ENCODE results near the gene CTSE. TPM values are rescaled to one million over a fixed set of nuclear protein-coding genes. Genes with fewer than 3 reads are reported as not detected.
"Not testable (repeated sequence)": the region's sequence is repeated elsewhere in the genome, so short reads cannot be mapped to it uniquely, and the experiment has no call there.

The CTSE gene
- total and polyA plus RNA-seq, 5 donors from 2014 or later = not detected

DNA sequence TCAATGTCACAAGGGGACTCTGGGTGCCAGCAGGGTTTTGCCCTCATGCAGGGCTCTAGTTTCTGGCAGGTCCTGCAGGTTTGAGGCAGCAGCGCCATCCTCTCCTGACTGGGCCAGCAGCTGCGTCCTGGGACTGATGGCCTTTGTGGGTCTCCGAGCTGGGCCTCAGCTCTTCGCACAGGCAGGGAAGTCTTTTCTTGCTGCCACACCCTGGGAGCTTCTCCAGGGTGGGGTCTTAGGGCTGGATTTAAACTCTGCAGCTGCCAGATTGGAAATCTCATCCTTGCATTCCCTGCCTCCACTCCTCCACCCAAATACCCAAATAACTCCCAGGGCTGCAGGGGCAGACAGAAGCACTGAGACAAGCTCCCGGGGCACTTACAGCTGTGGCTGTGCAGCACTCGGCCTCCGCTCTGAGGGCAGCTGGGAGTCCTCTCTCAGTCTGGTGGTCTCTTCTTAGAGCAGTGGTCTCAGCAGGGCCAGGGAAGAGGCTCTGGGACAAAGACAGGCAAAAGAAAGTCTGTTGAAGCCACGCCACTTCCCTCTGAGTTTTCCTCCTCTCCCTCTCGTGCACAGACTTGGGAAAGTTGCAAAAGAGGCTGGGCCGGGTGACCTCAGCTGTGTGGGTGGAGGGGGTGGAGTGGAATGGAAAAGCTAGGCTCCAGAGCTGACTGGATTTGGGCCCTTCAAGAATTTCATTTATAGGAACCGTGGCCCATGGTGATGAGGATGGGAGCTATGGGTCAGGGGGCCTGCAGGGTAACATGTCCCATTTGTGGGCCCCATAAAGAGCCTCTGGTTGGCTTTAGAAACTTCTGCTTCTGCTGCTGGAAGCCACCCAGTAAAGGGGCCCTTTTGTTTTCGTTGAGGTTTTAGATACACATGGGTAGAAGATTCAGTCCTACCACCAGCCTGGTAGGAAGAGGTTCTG, 20.6 kb downstream of the CTSE start, which contains the start of gene RAB7B:
Gene RAB7B (minus strand): TSS at position 525 of the 931 bp plus-strand sequence. CDS start 9,260 bp downstream, outside the sequence.
- peaks cover 14% of the 10 kb centered on the region for H3K27me3 Mint-ChIP-seq
- no peak within 1 kb of the TSS for H3K27ac Mint-ChIP-seq
- H3K4me1 Mint-ChIP-seq = peaks cover 0 to 6% (median 4%) of the 10 kb centered on the region in 4 donors
- Histone ChIP-seq H3K4me1 (ENCODE audit: control insufficient read depth, insufficient read depth, low read length, poor library complexity, severe bottlenecking) (no peaks in the 10 kb centered on the region), H3K9me3 (ENCODE audit: control insufficient read depth in 2 of 2, low read length in 2 of 2) (no peaks in the 10 kb centered on the region), H3K4me3 (ENCODE audit: low read depth, low read length) (no peak within 1 kb of the TSS), H3K36me3 (ENCODE audit: control insufficient read depth, insufficient read depth, low read length) (no peaks in the 10 kb centered on the region), H3K27me3 (ENCODE audit: control insufficient read depth, insufficient read depth, low read length) (no peaks in the 10 kb centered on the region), H3K27ac (ENCODE audit: insufficient read depth, low read length, poor library complexity, severe bottlenecking) (no peak within 1 kb of the TSS)
- no peak for DNase-seq
- H3K36me3 Mint-ChIP-seq = no peaks in the 10 kb centered on the region
- H3K4me3 Mint-ChIP-seq = no peak within 1 kb of the TSS
- no peak for ATAC-seq (ENCODE audit: low read depth in 2 of 2)
- peaks cover 0 to 5% (median 1%) of the 10 kb centered on the region in 7 donors for H3K9me3 Mint-ChIP-seq

DNA sequence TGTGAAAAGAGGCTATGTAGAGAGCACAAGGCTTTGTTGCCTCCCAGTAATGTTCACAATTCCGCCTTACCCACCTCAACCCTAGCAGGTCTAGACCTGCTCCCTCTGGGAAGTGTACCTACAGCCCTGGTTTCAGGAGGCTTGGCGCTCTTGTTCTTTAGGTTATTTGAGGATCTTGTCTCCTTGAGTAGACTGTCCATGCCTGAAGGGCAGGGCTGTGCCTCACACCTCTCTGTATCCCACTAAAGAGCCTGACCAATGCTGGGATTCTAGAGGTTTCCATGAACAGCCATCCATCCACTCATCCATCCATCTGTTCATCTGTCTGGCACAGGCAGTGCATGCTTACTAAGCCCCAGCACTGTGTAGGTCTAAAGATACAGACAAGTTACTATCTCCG, 21.5 kb downstream of the CTSE start:
- DNase-seq (no peak), ATAC-seq (ENCODE audit: low read depth in 2 of 2) (no peak)
- Histone ChIP-seq H3K27ac (ENCODE audit: insufficient read depth, low read length, poor library complexity, severe bottlenecking) (no peak overlapping the region), H3K4me3 (ENCODE audit: low read depth, low read length) (no peak overlapping the region), H3K27me3 (ENCODE audit: control insufficient read depth, insufficient read depth, low read length) (no peaks in the 10 kb centered on the region), H3K36me3 (ENCODE audit: control insufficient read depth, insufficient read depth, low read length) (no peaks in the 10 kb centered on the region), H3K9me3 (ENCODE audit: control insufficient read depth in 2 of 2, low read length in 2 of 2) (no peaks in the 10 kb centered on the region), H3K4me1 (ENCODE audit: control insufficient read depth, insufficient read depth, low read length, poor library complexity, severe bottlenecking) (no peaks in the 10 kb centered on the region)
- Mint-ChIP-seq H3K9me3 (peaks cover 0 to 5% (median 1%) of the 10 kb centered on the region in 7 donors), H3K4me3 (no peak overlapping the region), H3K4me1 (peaks cover 0 to 6% (median 4%) of the 10 kb centered on the region in 4 donors), H3K36me3 (no peaks in the 10 kb centered on the region), H3K27me3 (peaks cover 14% of the 10 kb centered on the region), H3K27ac (no peak overlapping the region)

DNA sequence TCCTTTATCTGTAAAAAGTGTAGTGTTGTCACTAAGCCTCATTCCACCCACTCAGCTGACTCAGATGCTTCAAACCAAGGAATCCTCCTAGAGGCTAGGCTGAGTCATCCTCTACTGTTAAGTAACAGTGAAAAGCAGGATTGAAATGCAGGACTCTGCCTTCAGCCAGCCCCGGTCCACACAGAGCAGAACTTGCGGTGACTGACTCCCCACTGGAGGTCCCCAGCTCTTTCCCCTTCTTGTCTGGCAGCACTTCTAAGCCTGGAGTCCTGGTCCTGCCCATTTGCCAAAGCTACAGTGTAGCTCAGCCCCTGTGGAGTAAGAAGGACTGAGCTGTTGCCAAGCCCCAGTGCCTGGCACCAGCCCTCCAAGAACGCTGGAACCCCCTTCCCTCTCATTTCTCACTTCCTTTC, 22.2 kb downstream of the CTSE start:
- H3K4me3 ChIP-seq (ENCODE audit: low read depth, low read length) = no peak overlapping the region

DNA sequence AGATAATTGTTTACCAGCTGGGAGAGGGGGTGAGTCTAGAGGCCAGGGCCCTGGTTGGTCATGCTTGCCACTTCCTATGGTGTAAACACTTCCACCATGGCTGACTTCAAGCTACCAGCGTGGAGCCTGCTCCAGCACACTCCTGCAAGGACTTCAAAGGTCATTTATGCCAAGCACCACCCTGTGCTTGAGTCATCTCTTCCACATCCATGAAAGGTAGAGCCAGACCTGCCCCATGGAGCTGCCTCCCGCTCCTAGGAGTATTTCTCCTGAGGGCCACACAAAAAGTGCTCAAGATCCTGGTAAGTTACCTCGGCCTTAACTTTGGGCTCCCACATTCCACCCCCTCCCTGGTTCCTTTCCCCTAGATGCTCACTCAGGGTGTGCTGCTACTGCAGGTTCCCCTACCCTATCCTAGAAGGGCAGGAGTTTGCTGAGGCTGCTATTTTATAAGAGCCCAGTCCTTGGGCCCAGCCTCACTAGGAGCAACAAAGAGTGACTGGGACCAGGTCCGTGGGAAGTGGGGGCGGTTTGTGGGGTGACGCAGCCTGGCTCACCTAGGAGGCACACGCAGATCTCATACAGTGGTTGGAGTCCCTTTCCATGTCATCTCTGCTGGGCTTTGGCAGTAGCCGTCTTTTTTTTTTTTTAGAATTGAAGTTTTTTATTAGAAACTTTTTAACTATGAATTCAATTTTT, 22.9 kb downstream of the CTSE start:
- H3K4me3 Mint-ChIP-seq = no peak overlapping the region
- Histone ChIP-seq H3K27ac (ENCODE audit: insufficient read depth, low read length, poor library complexity, severe bottlenecking) (no peak overlapping the region), H3K4me3 (ENCODE audit: low read depth, low read length) (no peak overlapping the region), H3K36me3 (ENCODE audit: control insufficient read depth, insufficient read depth, low read length) (no peaks in the 10 kb centered on the region), H3K4me1 (ENCODE audit: control insufficient read depth, insufficient read depth, low read length, poor library complexity, severe bottlenecking) (no peaks in the 10 kb centered on the region), H3K27me3 (ENCODE audit: control insufficient read depth, insufficient read depth, low read length) (peaks cover 2% of the 10 kb centered on the region), H3K9me3 (ENCODE audit: control insufficient read depth in 2 of 2, low read length in 2 of 2) (no peaks in the 10 kb centered on the region)
- DNase-seq = no peak
- peaks cover 0 to 6% (median 2%) of the 10 kb centered on the region in 4 donors for H3K4me1 Mint-ChIP-seq
- ATAC-seq (ENCODE audit: low read depth in 2 of 2) = no peak
- no peak overlapping the region for H3K27ac Mint-ChIP-seq
- peaks cover 0 to 5% (median 1%) of the 10 kb centered on the region in 7 donors for H3K9me3 Mint-ChIP-seq
- peaks cover 8% of the 10 kb centered on the region for H3K27me3 Mint-ChIP-seq
- H3K36me3 Mint-ChIP-seq = no peaks in the 10 kb centered on the region

More for the DNA sequence above, 22.2 kb downstream of the CTSE start:
- ATAC-seq (ENCODE audit: low read depth in 2 of 2) = peak in 1 of 2 donors; percentile 30
- peaks cover 14% of the 10 kb centered on the region for H3K27me3 Mint-ChIP-seq
- no peaks in the 10 kb centered on the region for H3K36me3 Mint-ChIP-seq
- Histone ChIP-seq H3K27ac (ENCODE audit: insufficient read depth, low read length, poor library complexity, severe bottlenecking) (no peak overlapping the region), H3K27me3 (ENCODE audit: control insufficient read depth, insufficient read depth, low read length) (peaks cover 2% of the 10 kb centered on the region), H3K9me3 (ENCODE audit: control insufficient read depth in 2 of 2, low read length in 2 of 2) (no peaks in the 10 kb centered on the region), H3K4me1 (ENCODE audit: control insufficient read depth, insufficient read depth, low read length, poor library complexity, severe bottlenecking) (no peaks in the 10 kb centered on the region), H3K36me3 (ENCODE audit: control insufficient read depth, insufficient read depth, low read length) (no peaks in the 10 kb centered on the region)
- DNase-seq = no peak
- H3K4me3 Mint-ChIP-seq = no peak overlapping the region
- H3K27ac Mint-ChIP-seq = no peak overlapping the region
- peaks cover 0 to 5% (median 1%) of the 10 kb centered on the region in 7 donors for H3K9me3 Mint-ChIP-seq
- H3K4me1 Mint-ChIP-seq = peaks cover 0 to 6% (median 4%) of the 10 kb centered on the region in 4 donors

DNA sequence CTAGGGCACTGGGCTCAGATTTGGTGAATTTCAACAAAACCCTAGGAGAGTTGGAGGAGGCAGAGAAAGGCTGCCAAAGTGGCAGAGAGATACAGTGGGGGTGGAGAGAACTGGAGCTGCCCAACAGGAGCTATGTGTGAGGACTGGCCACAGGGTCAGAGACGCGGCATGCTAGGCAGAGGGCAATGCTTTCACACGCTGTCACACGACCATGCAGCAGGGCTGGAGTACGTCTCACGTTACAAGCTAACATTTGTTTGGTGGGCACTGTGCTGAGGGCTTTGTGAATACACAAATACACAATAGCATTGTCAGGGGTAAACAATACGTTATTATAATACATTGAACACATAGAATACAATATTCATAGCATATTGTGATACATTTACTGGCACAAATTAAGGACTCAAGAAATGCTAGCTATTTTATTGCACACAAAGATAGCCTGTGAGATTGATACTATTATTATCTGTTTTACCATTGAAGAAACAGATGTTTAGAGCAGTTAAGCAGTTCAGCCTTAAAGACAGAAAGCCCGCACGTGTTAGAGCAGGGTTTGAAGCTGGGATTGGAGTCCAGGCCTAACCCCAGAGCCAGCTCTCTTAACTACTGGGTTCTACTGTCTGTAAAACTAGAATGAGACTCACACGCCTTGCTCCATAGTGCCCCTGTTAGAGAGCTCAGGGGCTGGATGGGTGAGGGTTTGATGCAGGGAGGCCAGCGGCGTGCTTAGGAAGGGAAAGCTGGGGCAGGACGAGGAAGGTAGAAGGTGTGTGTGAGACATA, 25.0 kb downstream of the CTSE start:
- Mint-ChIP-seq H3K4me3 (no peak overlapping the region), H3K4me1 (no peaks in the 10 kb centered on the region), H3K27me3 (peaks cover 4% of the 10 kb centered on the region), H3K36me3 (no peaks in the 10 kb centered on the region), H3K9me3 (peaks cover 0 to 1% (median 0%) of the 10 kb centered on the region in 7 donors), H3K27ac (no peak overlapping the region)
- Histone ChIP-seq H3K27ac (ENCODE audit: insufficient read depth, low read length, poor library complexity, severe bottlenecking) (no peak overlapping the region), H3K4me1 (ENCODE audit: control insufficient read depth, insufficient read depth, low read length, poor library complexity, severe bottlenecking) (no peaks in the 10 kb centered on the region), H3K4me3 (ENCODE audit: low read depth, low read length) (no peak overlapping the region), H3K9me3 (ENCODE audit: control insufficient read depth in 2 of 2, low read length in 2 of 2) (no peaks in the 10 kb centered on the region), H3K27me3 (ENCODE audit: control insufficient read depth, insufficient read depth, low read length) (peaks cover 2% of the 10 kb centered on the region), H3K36me3 (ENCODE audit: control insufficient read depth, insufficient read depth, low read length) (no peaks in the 10 kb centered on the region)
- no peak for ATAC-seq (ENCODE audit: low read depth in 2 of 2)
- no peak for DNase-seq

DNA sequence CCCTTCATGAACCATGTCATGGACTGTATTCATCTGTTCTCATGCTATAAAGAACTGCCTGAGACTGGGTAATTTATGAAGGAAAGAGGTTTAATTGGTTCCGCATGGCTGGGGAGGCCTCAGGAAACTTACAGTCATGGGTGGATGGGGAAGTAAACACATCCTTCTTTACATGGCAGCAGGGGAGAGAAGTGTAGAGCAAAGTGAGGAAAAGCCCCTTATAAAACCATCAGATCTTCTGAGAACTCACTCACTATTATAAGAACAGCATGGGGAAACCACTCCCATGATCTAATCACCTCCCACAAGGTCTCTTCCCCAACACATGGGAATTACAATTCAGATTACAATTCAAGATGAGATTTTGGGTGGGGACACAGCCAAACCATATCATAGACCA, 27.1 kb downstream of the CTSE start:
- H3K4me3 Mint-ChIP-seq = peak overlapping the region in 1 of 4 donors; percentile 57
- not testable (repeated sequence) for H3K4me1 Mint-ChIP-seq; H3K4me3 ChIP-seq (ENCODE audit: low read depth, low read length); H3K4me1 ChIP-seq (ENCODE audit: control insufficient read depth, insufficient read depth, low read length, poor library complexity, severe bottlenecking); H3K9me3 ChIP-seq (ENCODE audit: control insufficient read depth in 2 of 2, low read length in 2 of 2); H3K27me3 Mint-ChIP-seq; H3K36me3 Mint-ChIP-seq; H3K27ac ChIP-seq (ENCODE audit: insufficient read depth, low read length, poor library complexity, severe bottlenecking); H3K9me3 Mint-ChIP-seq; H3K36me3 ChIP-seq (ENCODE audit: control insufficient read depth, insufficient read depth, low read length); H3K27ac Mint-ChIP-seq; DNase-seq; H3K27me3 ChIP-seq (ENCODE audit: control insufficient read depth, insufficient read depth, low read length); ATAC-seq (ENCODE audit: low read depth in 2 of 2)

DNA sequence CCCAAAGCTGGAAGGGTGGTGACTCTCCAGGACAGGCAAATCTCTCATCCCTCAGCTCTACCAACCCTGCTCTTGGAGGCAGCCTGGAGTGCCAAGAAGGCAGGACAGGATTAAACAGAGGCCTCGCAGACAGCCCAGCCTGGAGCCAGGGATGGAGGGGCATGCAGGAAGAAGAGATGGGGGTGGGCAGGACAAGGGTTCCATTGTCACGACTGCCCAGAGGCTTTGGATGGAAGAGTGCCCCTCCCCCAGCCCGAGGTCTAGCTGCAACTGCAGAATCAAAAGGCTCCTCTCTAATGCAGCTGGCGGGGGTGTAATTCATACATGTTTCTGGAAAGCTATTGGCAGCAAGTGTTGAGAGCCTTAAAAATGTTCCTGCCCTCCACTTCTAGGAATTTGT, 29.3 kb downstream of the CTSE start:
- no peak overlapping the region for H3K27ac ChIP-seq (ENCODE audit: insufficient read depth, low read length, poor library complexity, severe bottlenecking)

More for the DNA sequence above, 29.3 kb downstream of the CTSE start:
- no peak for ATAC-seq (ENCODE audit: low read depth in 2 of 2)
- Mint-ChIP-seq H3K36me3 (no peaks in the 10 kb centered on the region), H3K9me3 (no peaks in the 10 kb centered on the region), H3K27me3 (peaks cover 7% of the 10 kb centered on the region), H3K27ac (no peak overlapping the region), H3K4me3 (no peak overlapping the region), H3K4me1 (no peaks in the 10 kb centered on the region)
- Histone ChIP-seq H3K9me3 (ENCODE audit: control insufficient read depth in 2 of 2, low read length in 2 of 2) (no peaks in the 10 kb centered on the region), H3K27me3 (ENCODE audit: control insufficient read depth, insufficient read depth, low read length) (peaks cover 5% of the 10 kb centered on the region), H3K4me3 (ENCODE audit: low read depth, low read length) (no peak overlapping the region), H3K36me3 (ENCODE audit: control insufficient read depth, insufficient read depth, low read length) (no peaks in the 10 kb centered on the region), H3K4me1 (ENCODE audit: control insufficient read depth, insufficient read depth, low read length, poor library complexity, severe bottlenecking) (no peaks in the 10 kb centered on the region)
- no peak for DNase-seq

Data from CD4-positive, CD25-positive, alpha-beta regulatory T cell (primary cell).